ENCODE data around the gene YJU2. TPM values are rescaled to one million over a fixed set of nuclear protein-coding genes. Genes with fewer than 3 reads are reported as not detected.

Gene YJU2
- total and polyA plus RNA-seq, 2 of the 13 experiments (the other 11 are each of a cell fraction or from before 2014, with no cell fraction given), result 9.3 to 17.9 TPM

DNA sequence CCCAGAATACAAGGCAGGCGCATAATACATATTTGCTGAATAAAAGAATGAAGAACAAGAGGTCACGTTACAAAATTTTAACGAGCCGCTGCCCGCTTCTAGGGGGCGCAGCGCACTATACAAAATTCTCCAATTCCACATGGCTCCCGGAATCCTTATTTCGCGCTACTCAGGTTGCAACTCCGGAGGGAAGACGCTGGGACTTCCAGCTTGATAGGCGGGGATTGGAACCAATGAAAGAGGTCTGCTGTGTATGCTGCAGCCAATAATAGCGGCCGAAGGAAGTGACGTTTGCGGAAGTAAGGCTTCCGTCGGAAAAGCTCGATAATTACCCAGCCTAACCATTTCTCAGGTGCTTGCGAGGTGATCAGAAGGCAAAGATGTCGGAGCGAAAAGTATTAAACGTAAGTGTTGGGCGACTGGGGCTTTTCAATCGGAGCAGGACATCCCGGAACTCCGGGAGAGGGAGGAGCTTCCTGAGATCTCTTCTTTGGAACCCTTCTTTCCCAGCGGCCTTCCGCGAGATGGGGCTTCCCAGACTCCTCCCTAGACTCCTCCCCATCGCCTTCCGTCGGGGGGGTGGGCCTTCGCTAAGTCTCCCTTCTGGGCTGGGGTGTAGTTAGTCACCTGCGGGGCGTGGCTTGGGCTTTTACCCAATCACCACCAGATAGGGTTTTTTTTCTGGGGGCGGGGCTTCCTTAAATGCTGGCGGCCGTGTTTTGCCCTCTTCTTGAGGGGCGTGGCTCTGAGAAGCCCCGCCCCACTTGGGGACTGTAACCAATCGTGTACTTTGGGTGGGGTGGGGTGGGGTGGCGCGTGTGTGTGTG is at the start of gene YJU2 (continued):
- peak; percentile 100 for TF ChIP-seq KDM5A (IDR thresholded peaks at IDR 0.05; ENCODE audit: borderline replicate concordance, low read length)
- TF ChIP-seq ARNT (IDR thresholded peaks at IDR 0.05), result no peak
- TF ChIP-seq, protein P1, sequence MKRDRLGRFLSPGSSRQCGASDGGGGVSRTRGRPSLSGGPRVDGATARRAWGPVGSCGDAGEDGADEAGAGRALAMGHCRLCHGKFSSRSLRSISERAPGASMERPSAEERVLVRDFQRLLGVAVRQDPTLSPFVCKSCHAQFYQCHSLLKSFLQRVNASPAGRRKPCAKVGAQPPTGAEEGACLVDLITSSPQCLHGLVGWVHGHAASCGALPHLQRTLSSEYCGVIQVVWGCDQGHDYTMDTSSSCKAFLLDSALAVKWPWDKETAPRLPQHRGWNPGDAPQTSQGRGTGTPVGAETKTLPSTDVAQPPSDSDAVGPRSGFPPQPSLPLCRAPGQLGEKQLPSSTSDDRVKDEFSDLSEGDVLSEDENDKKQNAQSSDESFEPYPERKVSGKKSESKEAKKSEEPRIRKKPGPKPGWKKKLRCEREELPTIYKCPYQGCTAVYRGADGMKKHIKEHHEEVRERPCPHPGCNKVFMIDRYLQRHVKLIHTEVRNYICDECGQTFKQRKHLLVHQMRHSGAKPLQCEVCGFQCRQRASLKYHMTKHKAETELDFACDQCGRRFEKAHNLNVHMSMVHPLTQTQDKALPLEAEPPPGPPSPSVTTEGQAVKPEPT (CRISPR knock-in tag; IDR thresholded peaks at IDR 0.05; ENCODE audit: low read depth), result no peak
- TF ChIP-seq, protein P2, sequence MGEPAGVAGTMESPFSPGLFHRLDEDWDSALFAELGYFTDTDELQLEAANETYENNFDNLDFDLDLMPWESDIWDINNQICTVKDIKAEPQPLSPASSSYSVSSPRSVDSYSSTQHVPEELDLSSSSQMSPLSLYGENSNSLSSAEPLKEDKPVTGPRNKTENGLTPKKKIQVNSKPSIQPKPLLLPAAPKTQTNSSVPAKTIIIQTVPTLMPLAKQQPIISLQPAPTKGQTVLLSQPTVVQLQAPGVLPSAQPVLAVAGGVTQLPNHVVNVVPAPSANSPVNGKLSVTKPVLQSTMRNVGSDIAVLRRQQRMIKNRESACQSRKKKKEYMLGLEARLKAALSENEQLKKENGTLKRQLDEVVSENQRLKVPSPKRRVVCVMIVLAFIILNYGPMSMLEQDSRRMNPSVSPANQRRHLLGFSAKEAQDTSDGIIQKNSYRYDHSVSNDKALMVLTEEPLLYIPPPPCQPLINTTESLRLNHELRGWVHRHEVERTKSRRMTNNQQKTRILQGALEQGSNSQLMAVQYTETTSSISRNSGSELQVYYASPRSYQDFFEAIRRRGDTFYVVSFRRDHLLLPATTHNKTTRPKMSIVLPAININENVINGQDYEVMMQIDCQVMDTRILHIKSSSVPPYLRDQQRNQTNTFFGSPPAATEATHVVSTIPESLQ (CRISPR knock-in tag; conservative IDR thresholded peaks at IDR 0.05), result 0 out of 2 replicates have a peak, but pooled peaks have one; percentile 57
- TF ChIP-seq, protein P3, sequence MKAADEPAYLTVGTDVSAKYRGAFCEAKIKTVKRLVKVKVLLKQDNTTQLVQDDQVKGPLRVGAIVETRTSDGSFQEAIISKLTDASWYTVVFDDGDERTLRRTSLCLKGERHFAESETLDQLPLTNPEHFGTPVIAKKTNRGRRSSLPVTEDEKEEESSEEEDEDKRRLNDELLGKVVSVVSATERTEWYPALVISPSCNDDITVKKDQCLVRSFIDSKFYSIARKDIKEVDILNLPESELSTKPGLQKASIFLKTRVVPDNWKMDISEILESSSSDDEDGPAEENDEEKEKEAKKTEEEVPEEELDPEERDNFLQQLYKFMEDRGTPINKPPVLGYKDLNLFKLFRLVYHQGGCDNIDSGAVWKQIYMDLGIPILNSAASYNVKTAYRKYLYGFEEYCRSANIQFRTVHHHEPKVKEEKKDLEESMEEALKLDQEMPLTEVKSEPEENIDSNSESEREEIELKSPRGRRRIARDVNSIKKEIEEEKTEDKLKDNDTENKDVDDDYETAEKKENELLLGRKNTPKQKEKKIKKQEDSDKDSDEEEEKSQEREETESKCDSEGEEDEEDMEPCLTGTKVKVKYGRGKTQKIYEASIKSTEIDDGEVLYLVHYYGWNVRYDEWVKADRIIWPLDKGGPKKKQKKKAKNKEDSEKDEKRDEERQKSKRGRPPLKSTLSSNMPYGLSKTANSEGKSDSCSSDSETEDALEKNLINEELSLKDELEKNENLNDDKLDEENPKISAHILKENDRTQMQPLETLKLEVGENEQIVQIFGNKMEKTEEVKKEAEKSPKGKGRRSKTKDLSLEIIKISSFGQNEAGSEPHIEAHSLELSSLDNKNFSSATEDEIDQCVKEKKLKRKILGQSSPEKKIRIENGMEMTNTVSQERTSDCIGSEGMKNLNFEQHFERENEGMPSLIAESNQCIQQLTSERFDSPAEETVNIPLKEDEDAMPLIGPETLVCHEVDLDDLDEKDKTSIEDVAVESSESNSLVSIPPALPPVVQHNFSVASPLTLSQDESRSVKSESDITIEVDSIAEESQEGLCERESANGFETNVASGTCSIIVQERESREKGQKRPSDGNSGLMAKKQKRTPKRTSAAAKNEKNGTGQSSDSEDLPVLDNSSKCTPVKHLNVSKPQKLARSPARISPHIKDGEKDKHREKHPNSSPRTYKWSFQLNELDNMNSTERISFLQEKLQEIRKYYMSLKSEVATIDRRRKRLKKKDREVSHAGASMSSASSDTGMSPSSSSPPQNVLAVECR (CRISPR knock-in tag; IDR thresholded peaks at IDR 0.05; ENCODE audit: borderline replicate concordance), result peak; percentile 79; the same call in 1 of the 2 replicates
- 0 out of 2 replicates have a peak, but pooled peaks have one; percentile 14 for TF ChIP-seq RARA (CRISPR knock-in tag; IDR thresholded peaks at IDR 0.05)
- TF ChIP-seq, protein P4, sequence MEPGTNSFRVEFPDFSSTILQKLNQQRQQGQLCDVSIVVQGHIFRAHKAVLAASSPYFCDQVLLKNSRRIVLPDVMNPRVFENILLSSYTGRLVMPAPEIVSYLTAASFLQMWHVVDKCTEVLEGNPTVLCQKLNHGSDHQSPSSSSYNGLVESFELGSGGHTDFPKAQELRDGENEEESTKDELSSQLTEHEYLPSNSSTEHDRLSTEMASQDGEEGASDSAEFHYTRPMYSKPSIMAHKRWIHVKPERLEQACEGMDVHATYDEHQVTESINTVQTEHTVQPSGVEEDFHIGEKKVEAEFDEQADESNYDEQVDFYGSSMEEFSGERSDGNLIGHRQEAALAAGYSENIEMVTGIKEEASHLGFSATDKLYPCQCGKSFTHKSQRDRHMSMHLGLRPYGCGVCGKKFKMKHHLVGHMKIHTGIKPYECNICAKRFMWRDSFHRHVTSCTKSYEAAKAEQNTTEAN (CRISPR knock-in tag; conservative IDR thresholded peaks at IDR 0.05), result 0 out of 2 replicates have a peak, but pooled peaks have one; percentile 44
- TF ChIP-seq HCFC1 (IDR thresholded peaks at IDR 0.05; ENCODE audit: low read depth, low read length), result peak; percentile 76
- TF ChIP-seq GLI4 (CRISPR knock-in tag; IDR thresholded peaks at IDR 0.05; ENCODE audit: borderline replicate concordance), result no peak
- TF ChIP-seq FOSL2 (CRISPR knock-in tag; IDR thresholded peaks at IDR 0.05), result peak; percentile 42; the same call in 1 of the 2 replicates
- peak; percentile 81 for TF ChIP-seq ZNF264 (CRISPR knock-in tag; IDR thresholded peaks at IDR 0.05)
- TF ChIP-seq, protein P5, sequence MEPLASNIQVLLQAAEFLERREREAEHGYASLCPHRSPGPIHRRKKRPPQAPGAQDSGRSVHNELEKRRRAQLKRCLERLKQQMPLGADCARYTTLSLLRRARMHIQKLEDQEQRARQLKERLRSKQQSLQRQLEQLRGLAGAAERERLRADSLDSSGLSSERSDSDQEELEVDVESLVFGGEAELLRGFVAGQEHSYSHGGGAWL (CRISPR knock-in tag; IDR thresholded peaks at IDR 0.05), result peak; percentile 34; the same call in 1 of the 2 replicates
- peak; percentile 38; the same call in 1 of the 2 replicates for TF ChIP-seq KDM4B (CRISPR knock-in tag; IDR thresholded peaks at IDR 0.05)
- no peak for TF ChIP-seq ZNF367 (CRISPR knock-in tag; IDR thresholded peaks at IDR 0.05; ENCODE audit: borderline replicate concordance)
- TF ChIP-seq TBP (CRISPR knock-in tag; IDR thresholded peaks at IDR 0.05), result no peak
- TF ChIP-seq, protein P6, sequence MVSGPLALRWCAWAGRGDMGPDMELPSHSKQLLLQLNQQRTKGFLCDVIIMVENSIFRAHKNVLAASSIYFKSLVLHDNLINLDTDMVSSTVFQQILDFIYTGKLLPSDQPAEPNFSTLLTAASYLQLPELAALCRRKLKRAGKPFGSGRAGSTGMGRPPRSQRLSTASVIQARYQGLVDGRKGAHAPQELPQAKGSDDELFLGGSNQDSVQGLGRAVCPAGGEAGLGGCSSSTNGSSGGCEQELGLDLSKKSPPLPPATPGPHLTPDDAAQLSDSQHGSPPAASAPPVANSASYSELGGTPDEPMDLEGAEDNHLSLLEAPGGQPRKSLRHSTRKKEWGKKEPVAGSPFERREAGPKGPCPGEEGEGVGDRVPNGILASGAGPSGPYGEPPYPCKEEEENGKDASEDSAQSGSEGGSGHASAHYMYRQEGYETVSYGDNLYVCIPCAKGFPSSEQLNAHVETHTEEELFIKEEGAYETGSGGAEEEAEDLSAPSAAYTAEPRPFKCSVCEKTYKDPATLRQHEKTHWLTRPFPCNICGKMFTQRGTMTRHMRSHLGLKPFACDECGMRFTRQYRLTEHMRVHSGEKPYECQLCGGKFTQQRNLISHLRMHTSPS (CRISPR knock-in tag; IDR thresholded peaks at IDR 0.05; ENCODE audit: low read depth), result no peak
